WERI-Rb-1 (cell line): ENCODE results near the gene PLXDC1.

ENCODE experiments used
- DNase-seq: peaks from one replicate; pipeline ENCODE4 v3.0.0-alpha.2; 2020
- H3K27ac ChIP-seq: fragments of 250-450 bp; sonication (Bioruptor Pico); 2 replicates; pipeline ENCODE4 v1.5.1; 2020; ENCODE audit warnings: mild to moderate bottlenecking, moderate library complexity
- H3K27me3 ChIP-seq: fragments of 250-450 bp; sonication (Bioruptor Pico); 2 replicates; pipeline ENCODE4 v1.5.1; 2021; ENCODE audit warnings: mild to moderate bottlenecking, low read depth, moderate library complexity; ENCODE audit not compliant: insufficient read depth, severe bottlenecking
- H3K36me3 ChIP-seq: fragments of 250-450 bp; sonication (Bioruptor Pico); 2 replicates; pipeline ENCODE4 v1.5.1; 2020; ENCODE audit warnings: mild to moderate bottlenecking, moderate library complexity
- H3K4me3 ChIP-seq: 2 replicates; pipeline ENCODE4 v1.5.1; 2011; ENCODE audit warnings: low read depth, mild to moderate bottlenecking, control low read depth, low read length
- H3K9me3 ChIP-seq: fragments of 250-450 bp; sonication (Bioruptor Pico); 2 replicates; pipeline ENCODE4 v1.5.1; 2021; ENCODE audit warnings: mild to moderate bottlenecking, moderate library complexity; ENCODE audit not compliant: severe bottlenecking
- CTCF ChIP-seq: IDR thresholded peaks from 2 replicates; pipeline ENCODE4 v1.5.1; 2011; ENCODE audit warnings: low read depth, mild to moderate bottlenecking, control low read depth, inconsistent platforms, low read length

Gene PLXDC1

GRCh38 chr17:39166437-39167335 is 15.2 kb upstream of the PLXDC1 start:
- peak overlapping the region; percentile 83 for H3K27ac ChIP-seq
- H3K27me3 ChIP-seq = no peaks in the 10 kb centered on the region
- no peak for TF ChIP-seq CTCF
- H3K4me3 ChIP-seq = peak overlapping the region; percentile 13
- DNase-seq = peak; percentile 47
- peaks cover 4% of the 10 kb centered on the region for H3K9me3 ChIP-seq
- no peaks in the 10 kb centered on the region for H3K36me3 ChIP-seq

GRCh38 chr17:39165841-39166349 is 14.5 kb upstream of the PLXDC1 start, which contains the start of gene ARL5C:
Gene ARL5C (minus strand): TSS chr17:39166161. CDS start chr17:39165760, 401 bp downstream.
- peak within 1 kb of the TSS; percentile 13 for H3K4me3 ChIP-seq
- H3K27me3 ChIP-seq = no peaks in the 10 kb centered on the region
- H3K36me3 ChIP-seq = no peaks in the 10 kb centered on the region
- TF ChIP-seq CTCF = no peak
- no peak for DNase-seq
- peak within 1 kb of the TSS; percentile 83 for H3K27ac ChIP-seq
- peaks cover 4% of the 10 kb centered on the region for H3K9me3 ChIP-seq

- peaks cover 4% of the 10 kb centered on the region for H3K9me3 ChIP-seq
- no peak for TF ChIP-seq CTCF
- no peak overlapping the region for H3K4me3 ChIP-seq
- no peak for DNase-seq
- H3K27ac ChIP-seq = peak overlapping the region; percentile 83
- H3K36me3 ChIP-seq = no peaks in the 10 kb centered on the region
- no peaks in the 10 kb centered on the region for H3K27me3 ChIP-seq
These were observed 13.9 kb upstream of the PLXDC1 start for GRCh38 chr17:39165178-39165840.

- peak; percentile 89 for TF ChIP-seq CTCF
- Histone ChIP-seq H3K27ac (peak overlapping the region; percentile 83), H3K4me3 (no peak overlapping the region), H3K9me3 (peaks cover 4% of the 10 kb centered on the region), H3K27me3 (no peaks in the 10 kb centered on the region), H3K36me3 (no peaks in the 10 kb centered on the region)
- DNase-seq = peak; percentile 79
These were observed 13.3 kb upstream of the PLXDC1 start for GRCh38 chr17:39164675-39165143.

- no peak for DNase-seq
- Histone ChIP-seq H3K27me3 (no peaks in the 10 kb centered on the region), H3K4me3 (no peak overlapping the region), H3K27ac (no peak overlapping the region), H3K36me3 (no peaks in the 10 kb centered on the region), H3K9me3 (no peaks in the 10 kb centered on the region)
- no peak for TF ChIP-seq CTCF
These were observed 10.5 kb upstream of the PLXDC1 start for GRCh38 chr17:39161962-39162361.
